ENCODE data around the gene SPEM3. TPM values are rescaled to one million over a fixed set of nuclear protein-coding genes. Genes with fewer than 3 reads are reported as not detected.
A peak's percentile ranks its signal among the peaks of the same experiment; 100 is the strongest.

Gene SPEM3
- total and polyA plus RNA-seq, 2 of the 13 experiments (the other 11 are each of a cell fraction or from before 2014, with no cell fraction given), result not detected

DNA sequence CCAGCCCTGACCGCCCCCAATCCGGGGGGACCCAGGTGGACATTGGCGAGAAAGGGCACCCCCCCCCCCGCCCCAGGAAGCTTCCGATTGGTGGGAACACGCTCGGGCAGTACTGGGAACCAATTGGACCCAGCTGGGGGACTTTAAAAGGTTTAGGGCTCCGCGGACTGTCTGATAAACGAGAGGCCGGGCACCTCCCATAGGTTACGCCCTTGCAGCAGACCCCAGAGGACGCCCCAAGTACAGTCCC, 25.0 kb upstream of the SPEM3 start (continued):
- TF ChIP-seq MAFF (IDR thresholded peaks at IDR 0.05; ENCODE audit: low read depth, low read length) (no peak), ZNF274 (CRISPR knock-in tag; IDR thresholded peaks at IDR 0.05) (0 out of 2 replicates have a peak, but pooled peaks have one; percentile 28), POLR2AphosphoS5 (IDR thresholded peaks at IDR 0.05; ENCODE audit: low read depth, low read length) (no peak), GPN1 (CRISPR knock-in tag; IDR thresholded peaks at IDR 0.05; ENCODE audit: borderline replicate concordance) (no peak), HOXA9 (CRISPR knock-in tag; IDR thresholded peaks at IDR 0.05; ENCODE audit: borderline replicate concordance) (no peak), ZNF552 (CRISPR knock-in tag; IDR thresholded peaks at IDR 0.05; ENCODE audit: borderline replicate concordance) (0 out of 2 replicates have a peak, but pooled peaks have one; percentile 4), ZNF879 (CRISPR knock-in tag; IDR thresholded peaks at IDR 0.05) (no peak), ZNF83 (CRISPR knock-in tag; IDR thresholded peaks at IDR 0.05; ENCODE audit: borderline replicate concordance) (no peak), ZSCAN31 (CRISPR knock-in tag; IDR thresholded peaks at IDR 0.05; ENCODE audit: low read depth) (0 out of 2 replicates have a peak, but pooled peaks have one; percentile 74), MEIS1 (CRISPR knock-in tag; IDR thresholded peaks at IDR 0.05; ENCODE audit: borderline replicate concordance) (no peak; the same call in 1 of the 2 replicates), MNT (IDR thresholded peaks at IDR 0.05) (no peak), CHCHD3 (CRISPR knock-in tag; IDR thresholded peaks at IDR 0.05) (no peak), CC2D1A (CRISPR knock-in tag; IDR thresholded peaks at IDR 0.05) (no peak), TCF12 (IDR thresholded peaks at IDR 0.05) (no peak), TCF12 (CRISPR knock-in tag; IDR thresholded peaks at IDR 0.05) (0 out of 2 replicates have a peak, but pooled peaks have one; percentile 64), CREM (IDR thresholded peaks at IDR 0.05) (no peak), CREM (CRISPR knock-in tag; IDR thresholded peaks at IDR 0.05) (no peak), ZNF343 (CRISPR knock-in tag; IDR thresholded peaks at IDR 0.05) (0 out of 2 replicates have a peak, but pooled peaks have one; percentile 72), JARID2 (CRISPR knock-in tag; IDR thresholded peaks at IDR 0.05; ENCODE audit: insufficient replicate concordance) (no peak), IKZF5 (CRISPR knock-in tag; IDR thresholded peaks at IDR 0.05) (0 out of 2 replicates have a peak, but pooled peaks have one; percentile 10), ZNF138 (CRISPR knock-in tag; IDR thresholded peaks at IDR 0.05; ENCODE audit: low read depth) (no peak)
- TF ChIP-seq, protein P1, sequence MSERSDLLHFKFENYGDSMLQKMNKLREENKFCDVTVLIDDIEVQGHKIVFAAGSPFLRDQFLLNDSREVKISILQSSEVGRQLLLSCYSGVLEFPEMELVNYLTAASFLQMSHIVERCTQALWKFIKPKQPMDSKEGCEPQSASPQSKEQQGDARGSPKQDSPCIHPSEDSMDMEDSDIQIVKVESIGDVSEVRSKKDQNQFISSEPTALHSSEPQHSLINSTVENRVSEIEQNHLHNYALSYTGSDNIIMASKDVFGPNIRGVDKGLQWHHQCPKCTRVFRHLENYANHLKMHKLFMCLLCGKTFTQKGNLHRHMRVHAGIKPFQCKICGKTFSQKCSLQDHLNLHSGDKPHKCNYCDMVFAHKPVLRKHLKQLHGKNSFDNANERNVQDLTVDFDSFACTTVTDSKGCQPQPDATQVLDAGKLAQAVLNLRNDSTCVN (CRISPR knock-in tag; IDR thresholded peaks at IDR 0.05; ENCODE audit: borderline replicate concordance), result no peak
- TF ChIP-seq, protein P2, sequence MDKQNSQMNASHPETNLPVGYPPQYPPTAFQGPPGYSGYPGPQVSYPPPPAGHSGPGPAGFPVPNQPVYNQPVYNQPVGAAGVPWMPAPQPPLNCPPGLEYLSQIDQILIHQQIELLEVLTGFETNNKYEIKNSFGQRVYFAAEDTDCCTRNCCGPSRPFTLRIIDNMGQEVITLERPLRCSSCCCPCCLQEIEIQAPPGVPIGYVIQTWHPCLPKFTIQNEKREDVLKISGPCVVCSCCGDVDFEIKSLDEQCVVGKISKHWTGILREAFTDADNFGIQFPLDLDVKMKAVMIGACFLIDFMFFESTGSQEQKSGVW (CRISPR knock-in tag; IDR thresholded peaks at IDR 0.05; ENCODE audit: borderline replicate concordance), result peak; percentile 51; the same call in 1 of the 2 replicates
- TF ChIP-seq, protein P3, sequence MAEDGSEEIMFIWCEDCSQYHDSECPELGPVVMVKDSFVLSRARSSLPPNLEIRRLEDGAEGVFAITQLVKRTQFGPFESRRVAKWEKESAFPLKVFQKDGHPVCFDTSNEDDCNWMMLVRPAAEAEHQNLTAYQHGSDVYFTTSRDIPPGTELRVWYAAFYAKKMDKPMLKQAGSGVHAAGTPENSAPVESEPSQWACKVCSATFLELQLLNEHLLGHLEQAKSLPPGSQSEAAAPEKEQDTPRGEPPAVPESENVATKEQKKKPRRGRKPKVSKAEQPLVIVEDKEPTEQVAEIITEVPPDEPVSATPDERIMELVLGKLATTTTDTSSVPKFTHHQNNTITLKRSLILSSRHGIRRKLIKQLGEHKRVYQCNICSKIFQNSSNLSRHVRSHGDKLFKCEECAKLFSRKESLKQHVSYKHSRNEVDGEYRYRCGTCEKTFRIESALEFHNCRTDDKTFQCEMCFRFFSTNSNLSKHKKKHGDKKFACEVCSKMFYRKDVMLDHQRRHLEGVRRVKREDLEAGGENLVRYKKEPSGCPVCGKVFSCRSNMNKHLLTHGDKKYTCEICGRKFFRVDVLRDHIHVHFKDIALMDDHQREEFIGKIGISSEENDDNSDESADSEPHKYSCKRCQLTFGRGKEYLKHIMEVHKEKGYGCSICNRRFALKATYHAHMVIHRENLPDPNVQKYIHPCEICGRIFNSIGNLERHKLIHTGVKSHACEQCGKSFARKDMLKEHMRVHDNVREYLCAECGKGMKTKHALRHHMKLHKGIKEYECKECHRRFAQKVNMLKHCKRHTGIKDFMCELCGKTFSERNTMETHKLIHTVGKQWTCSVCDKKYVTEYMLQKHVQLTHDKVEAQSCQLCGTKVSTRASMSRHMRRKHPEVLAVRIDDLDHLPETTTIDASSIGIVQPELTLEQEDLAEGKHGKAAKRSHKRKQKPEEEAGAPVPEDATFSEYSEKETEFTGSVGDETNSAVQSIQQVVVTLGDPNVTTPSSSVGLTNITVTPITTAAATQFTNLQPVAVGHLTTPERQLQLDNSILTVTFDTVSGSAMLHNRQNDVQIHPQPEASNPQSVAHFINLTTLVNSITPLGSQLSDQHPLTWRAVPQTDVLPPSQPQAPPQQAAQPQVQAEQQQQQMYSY (CRISPR knock-in tag; IDR thresholded peaks at IDR 0.05), result no peak

All from HepG2 (cell line).